NCI-H187 treated with DMSO at 0.1 percent for 48 hours (cell line): Measurements from ENCODE around the gene COL4A2.
"Not testable (repeated sequence)": the region's sequence is repeated elsewhere in the genome, so short reads cannot be mapped to it uniquely, and the experiment has no call there.

Experiments
- DNase-seq: peaks from one replicate; lab custom pipeline; 2025; lab: John Stamatoyannopoulos, UW

The COL4A2 gene

GRCh38 chr13:110379905-110380341 is 72.8 kb downstream of the COL4A2 start:
- DNase-seq, result no peak

- no peak for DNase-seq
Observed at GRCh38 chr13:110380359-110381028, 73.4 kb downstream of the COL4A2 start.

GRCh38 chr13:110381029-110381360 is 73.9 kb downstream of the COL4A2 start:
- DNase-seq, result no peak

GRCh38 chr13:110382229-110382628 is 75.1 kb downstream of the COL4A2 start:
- DNase-seq, result no peak

- DNase-seq, result no peak
Observed at GRCh38 chr13:110382830-110383229, 75.7 kb downstream of the COL4A2 start.

- DNase-seq, result no peak
Observed at GRCh38 chr13:110387451-110388107, 80.5 kb downstream of the COL4A2 start.

- DNase-seq, result no peak
Observed at GRCh38 chr13:110388108-110388943, 81.2 kb downstream of the COL4A2 start.

GRCh38 chr13:110390567-110390966 is 83.5 kb downstream of the COL4A2 start:
- no peak for DNase-seq

- no peak for DNase-seq
Observed at GRCh38 chr13:110391273-110391672, 84.2 kb downstream of the COL4A2 start.

- DNase-seq, result no peak
Observed at GRCh38 chr13:110392510-110393240, 85.6 kb downstream of the COL4A2 start.

GRCh38 chr13:110393761-110394160 is 86.7 kb downstream of the COL4A2 start:
- no peak for DNase-seq

GRCh38 chr13:110394371-110394841 is 87.3 kb downstream of the COL4A2 start:
- no peak for DNase-seq

GRCh38 chr13:110395616-110396015 is 88.5 kb downstream of the COL4A2 start:
- not testable (repeated sequence) for DNase-seq

GRCh38 chr13:110396476-110396875 is 89.4 kb downstream of the COL4A2 start:
- DNase-seq, result no peak

- no peak for DNase-seq
Observed at GRCh38 chr13:110396913-110397381, 89.9 kb downstream of the COL4A2 start.

- no peak for DNase-seq
Observed at GRCh38 chr13:110397436-110398115, 90.5 kb downstream of the COL4A2 start.

- no peak for DNase-seq
Observed at GRCh38 chr13:110398564-110399507, 91.8 kb downstream of the COL4A2 start.

- no peak for DNase-seq
Observed at GRCh38 chr13:110399801-110400200, 92.7 kb downstream of the COL4A2 start.

- no peak for DNase-seq
Observed at GRCh38 chr13:110400786-110401533, 93.9 kb downstream of the COL4A2 start.
